ENCODE measurements around the gene PRKAR2B.
"Not testable (repeated sequence)": the region's sequence is repeated elsewhere in the genome, so short reads cannot be mapped to it uniquely, and the experiment has no call there.

Gene PRKAR2B

DNA sequence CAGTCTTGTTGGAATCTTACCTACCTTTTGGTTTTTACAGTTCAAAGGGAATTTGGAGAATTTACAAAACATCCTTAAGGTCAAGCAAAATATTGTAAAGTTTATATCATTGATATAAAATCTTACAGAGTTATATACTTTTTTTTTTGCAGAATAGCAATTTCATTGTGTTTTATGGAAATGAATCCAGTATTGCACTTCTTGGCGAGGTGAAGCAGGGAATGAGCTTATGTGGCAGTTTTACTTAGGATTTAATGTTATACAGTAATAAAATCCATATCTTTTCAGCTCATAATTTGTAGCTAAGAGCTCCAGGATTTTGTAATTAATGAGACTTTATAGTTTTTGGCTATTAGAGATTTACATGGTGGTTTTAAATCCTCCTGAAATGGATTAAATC lies 5.0 kb downstream of the PRKAR2B start:
- no peak for DNase-seq

GRCh38 chr7:107049971-107050532 lies 5.5 kb downstream of the PRKAR2B start:
- no peak for DNase-seq

DNA sequence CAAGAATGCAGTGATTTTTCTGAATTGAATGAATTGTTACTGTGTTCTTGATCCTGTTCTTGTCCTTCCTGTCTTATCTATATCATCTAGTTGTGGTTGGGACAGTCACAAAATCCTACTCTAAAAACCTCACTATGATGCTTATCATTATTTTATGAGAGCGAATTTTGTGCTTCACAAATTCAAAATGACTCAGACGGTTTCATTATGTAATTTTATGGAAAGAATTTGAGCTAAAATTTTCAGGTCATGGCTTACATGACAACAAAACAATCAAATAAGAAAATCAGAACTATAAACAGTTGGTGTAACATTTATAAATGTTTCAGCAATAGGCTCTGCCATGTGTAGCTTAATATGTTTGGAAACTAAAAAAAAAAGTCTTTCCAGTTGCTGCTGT lies 6.9 kb downstream of the PRKAR2B start:
- DNase-seq = no peak

DNA sequence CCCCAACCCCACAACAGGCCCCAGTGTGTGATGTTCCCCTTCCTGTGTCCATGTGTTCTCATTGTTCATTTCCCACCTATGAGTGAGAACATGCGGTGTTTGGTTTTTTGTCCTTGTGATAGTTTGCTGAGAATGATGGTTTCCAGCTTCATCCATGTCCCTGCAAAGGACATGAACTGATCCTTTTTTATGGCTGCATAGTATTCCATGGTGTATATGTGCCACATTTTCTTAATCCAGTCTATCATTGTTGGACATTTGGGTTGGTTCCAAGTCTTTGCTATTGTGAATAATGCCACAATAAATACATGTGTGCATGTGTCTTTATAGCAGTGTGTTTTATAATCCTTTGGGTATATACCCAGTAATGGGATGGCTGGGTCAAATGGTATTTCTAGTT lies 10.5 kb downstream of the PRKAR2B start:
- DNase-seq = not testable (repeated sequence)

- DNase-seq = not testable (repeated sequence)
Measured at GRCh38 chr7:107056058-107056457, 11.6 kb downstream of the PRKAR2B start.

GRCh38 chr7:107056728-107057473 lies 12.4 kb downstream of the PRKAR2B start:
- no peak for DNase-seq

DNA sequence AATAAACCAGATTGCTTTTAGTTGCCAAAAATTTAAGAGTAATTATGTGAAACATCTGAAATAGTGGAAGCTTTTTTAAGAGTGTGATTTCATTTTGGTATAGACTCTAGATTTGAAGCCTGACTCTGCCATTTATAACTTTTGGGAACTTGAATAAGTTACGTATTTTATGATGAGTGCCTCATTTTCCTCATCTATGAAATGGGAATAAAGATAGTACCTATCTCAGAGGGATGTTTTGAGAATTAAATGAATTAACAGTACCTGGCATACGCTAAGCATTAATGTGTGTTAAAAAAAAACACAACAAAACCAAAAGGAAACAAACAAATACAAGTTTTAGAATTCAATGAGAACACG lies 12.9 kb downstream of the PRKAR2B start:
- DNase-seq = no peak

DNA sequence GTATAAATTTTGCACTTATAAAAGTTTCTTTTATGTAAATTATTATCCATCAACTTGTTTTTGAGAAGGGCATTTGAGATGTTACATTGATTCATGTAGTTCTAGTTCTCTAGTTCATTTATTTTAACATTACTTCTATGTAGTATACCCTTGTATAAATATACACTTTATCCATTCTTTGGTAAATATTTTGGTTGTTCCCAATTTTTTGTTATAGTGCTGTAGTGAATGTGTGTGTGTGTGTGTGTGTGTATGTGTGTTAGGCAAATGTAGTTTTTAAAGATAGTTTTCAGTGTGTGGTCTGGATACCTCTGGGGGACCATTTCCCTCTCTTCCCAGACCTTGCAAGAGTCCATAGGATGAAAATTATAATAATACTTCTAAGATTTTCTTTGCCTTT lies 15.0 kb downstream of the PRKAR2B start:
- DNase-seq = no peak

DNA sequence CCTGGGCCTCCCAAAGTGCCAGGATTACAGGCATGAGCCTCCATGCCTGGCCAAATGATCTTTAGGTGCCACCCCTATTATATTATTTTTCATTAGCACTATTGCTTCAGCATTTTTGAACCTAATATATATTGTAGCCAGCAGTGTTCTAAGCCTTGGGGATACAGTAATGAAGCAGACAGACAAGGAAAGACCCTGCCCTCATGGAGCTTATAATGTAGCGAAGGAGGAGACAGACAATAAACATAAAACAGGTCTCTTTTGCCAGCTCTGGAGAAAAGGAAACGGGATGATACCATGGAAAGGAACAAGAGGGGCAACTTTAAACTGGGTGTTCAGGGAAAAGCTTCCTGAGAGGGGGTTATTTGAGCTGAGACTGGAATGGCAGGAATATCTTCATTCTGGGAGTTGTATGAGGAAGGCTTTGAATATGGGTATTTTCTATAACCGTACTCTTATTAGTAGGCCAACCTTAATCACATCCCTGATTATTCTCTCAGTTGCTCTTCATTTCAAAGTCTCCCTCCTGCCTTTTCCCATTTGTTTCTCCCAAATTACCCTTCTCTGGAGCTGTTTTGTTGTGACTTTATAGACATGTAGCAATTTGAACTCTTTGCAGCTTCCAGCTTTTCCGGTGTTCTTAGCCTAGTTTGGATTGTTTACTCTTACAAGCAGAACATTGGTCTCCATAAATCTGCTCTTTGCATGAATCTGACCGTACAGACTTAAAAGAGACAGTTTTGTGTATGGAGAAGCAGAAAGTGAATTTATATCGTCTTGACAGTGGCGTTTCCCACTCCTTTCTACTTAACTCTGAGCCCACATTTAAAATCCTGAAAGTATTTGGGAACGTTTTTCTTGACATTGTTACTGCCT lies 19.0 kb downstream of the PRKAR2B start:
- no peak for DNase-seq

- no peak for DNase-seq
Measured at GRCh38 chr7:107064255-107064654, 19.8 kb downstream of the PRKAR2B start.

DNA sequence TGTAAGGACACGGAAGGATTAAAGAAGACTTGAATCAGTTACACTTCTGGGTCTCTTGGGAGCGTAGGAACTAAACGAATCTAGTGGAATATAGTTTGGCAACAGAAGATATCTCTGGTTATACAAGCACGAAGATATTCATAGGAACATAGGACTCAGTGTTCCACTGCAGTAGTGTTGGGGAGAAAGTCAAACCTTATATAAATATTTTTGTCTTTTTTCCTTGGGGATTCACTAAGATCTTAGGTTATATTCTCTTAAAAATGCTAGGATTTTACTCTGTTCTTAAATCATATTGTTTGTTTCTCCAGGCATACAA lies 21.4 kb downstream of the PRKAR2B start:
- no peak for DNase-seq

- no peak for DNase-seq
Measured at GRCh38 chr7:107068156-107068555, 23.7 kb downstream of the PRKAR2B start.

DNA sequence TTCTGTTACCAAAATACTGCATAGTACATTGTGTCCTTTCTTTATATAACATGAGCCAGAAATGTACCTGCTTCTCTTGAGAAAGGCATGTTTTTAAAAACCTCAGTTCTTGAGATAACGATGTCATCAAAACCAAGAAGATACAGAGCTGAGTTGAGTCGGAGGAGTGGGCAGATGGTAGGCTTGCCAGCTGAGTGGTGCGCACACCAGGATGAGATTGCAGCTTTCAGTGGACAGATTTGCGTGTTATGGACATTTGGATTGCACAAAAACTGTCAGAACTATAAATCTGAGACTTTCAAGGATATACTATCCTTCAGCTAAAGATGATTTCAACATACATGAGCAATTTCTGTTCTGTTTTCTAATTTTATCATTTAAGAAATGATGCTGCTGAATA lies 25.0 kb downstream of the PRKAR2B start:
- DNase-seq = no peak

GRCh38 chr7:107070710-107071109 lies 26.2 kb downstream of the PRKAR2B start:
- DNase-seq = no peak

DNA sequence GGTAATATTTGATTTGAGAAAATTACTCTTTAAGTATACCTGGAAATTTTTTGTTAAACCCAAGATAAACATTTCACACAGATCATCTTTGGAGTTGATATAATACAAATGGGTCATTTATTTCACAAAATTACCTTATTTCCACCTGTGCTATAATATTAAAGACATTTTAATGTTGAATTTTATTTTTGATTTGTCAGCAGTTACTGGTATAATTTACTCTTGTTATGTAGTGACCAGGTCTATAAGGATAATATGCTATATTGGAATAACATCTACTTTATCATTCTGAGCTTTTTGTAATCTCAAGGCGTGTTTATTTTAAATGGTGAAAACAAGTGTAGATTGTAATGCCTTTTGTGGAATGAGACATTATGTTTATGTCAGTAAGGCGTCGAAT lies 26.6 kb downstream of the PRKAR2B start:
- DNase-seq = no peak

GRCh38 chr7:107072133-107072532 lies 27.6 kb downstream of the PRKAR2B start:
- no peak for DNase-seq

DNA sequence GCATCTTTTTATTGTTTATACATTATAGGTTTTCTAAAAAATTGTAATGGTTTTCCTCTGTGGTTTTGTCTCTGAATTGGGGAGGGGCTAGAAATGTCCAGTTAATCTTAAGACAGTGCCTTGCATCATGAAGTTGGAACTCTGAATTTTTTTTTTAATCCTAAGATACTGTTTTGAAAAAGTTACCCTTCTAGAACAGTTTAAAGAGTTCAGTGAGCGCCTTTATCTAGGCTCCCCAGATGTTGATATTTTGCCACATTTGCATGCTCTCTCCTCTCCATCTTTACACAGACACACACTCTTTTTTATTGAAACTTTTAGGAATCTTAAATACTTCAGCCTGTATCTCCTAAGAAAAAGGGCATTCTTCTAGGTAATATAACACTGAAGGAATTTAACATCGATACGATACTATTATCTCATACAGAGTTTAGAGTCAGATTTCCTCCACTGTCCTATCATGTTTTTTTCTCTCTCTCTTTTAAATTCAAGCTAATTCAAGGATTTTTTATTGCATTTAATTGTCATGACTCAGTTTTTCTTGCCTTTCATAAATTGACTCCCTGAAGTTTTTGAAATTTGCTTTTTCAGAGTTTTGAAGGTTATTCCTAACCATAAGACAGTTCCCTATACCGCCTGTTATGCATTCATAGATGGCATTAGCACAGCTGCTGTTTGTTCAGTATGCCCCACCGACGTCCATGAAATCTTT lies 31.5 kb downstream of the PRKAR2B start:
- DNase-seq = no peak

DNA sequence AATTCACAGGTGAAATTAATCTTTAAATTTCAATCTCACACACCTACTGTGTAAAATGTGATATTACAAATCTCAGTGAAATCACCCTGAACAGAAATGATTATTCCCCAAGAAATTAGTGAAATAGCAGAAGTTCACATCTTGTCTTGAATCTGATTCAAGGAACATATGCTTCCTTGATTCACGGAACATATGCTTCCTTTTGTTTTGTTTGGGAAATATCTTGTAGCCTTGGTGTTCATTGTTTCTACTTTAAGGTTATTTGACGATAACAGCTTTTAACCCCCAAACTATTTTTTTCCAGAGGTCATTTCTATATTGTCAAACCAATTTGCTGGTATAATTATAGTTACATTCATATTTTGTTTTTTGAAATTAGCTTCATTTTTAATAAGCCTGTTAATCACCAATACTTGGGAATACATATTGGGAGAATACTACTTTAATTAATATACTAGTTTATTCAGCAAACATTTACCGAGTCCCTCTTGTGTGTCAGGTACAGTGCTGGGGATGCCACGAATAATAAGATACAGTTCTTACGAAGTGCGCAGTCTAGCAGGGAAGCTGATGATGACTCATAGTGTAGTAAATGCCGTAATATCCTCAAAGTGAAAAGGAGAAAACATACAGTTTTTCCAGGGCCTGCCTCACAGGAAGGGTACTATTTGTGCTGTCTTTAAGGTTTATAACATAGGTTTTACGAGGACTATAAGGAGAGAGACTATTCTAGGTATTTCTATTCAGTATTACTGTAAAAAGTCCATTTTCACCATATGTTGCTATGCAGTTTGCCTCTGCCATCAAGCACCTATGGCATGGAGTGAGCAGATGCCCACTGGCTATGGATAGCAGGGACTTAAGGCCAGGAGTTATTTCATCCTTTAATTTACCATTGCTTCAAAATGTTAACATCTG lies 32.5 kb downstream of the PRKAR2B start:
- DNase-seq = no peak

DNA sequence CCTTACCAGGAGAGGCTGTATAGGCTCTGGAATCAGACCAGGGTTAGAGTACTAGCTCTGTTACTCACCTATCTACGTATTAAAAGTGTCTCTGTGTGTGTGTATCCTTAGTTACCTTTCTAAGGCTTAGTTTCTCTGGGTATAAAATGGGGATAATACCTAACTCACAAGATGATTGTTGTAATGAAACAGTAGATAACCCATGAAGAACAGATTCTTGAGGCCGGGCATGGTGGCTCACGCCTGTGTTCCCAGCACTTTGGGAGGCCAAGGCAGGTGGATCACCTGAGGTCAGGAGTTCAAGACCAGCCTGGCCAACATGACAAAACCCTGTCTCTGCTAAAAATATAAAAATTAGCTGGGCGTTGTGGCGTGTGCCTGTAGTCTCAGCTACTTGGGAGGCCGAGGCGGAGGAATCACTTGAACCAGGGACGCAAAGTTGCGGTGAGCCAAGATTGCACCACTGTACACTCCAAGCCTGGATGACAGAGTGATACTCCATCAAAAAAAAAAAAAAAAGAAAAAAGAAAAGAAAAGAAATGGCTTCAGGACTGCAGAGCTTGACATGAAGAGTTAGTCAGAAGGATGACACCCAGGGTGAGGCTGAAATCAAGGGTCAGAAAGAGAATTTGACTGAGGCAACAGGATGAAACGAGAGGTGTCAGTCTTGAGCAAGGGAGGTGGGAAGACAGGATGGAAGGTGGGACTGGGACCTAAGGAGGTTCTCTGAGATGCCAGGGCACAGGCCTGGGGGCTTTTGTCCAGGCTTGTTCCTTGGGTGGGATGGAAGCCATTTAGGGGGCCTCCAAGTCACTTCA lies 33.4 kb downstream of the PRKAR2B start:
- DNase-seq = no peak

- DNase-seq = no peak
Measured at GRCh38 chr7:107078517-107078966, 34.0 kb downstream of the PRKAR2B start.

DNA sequence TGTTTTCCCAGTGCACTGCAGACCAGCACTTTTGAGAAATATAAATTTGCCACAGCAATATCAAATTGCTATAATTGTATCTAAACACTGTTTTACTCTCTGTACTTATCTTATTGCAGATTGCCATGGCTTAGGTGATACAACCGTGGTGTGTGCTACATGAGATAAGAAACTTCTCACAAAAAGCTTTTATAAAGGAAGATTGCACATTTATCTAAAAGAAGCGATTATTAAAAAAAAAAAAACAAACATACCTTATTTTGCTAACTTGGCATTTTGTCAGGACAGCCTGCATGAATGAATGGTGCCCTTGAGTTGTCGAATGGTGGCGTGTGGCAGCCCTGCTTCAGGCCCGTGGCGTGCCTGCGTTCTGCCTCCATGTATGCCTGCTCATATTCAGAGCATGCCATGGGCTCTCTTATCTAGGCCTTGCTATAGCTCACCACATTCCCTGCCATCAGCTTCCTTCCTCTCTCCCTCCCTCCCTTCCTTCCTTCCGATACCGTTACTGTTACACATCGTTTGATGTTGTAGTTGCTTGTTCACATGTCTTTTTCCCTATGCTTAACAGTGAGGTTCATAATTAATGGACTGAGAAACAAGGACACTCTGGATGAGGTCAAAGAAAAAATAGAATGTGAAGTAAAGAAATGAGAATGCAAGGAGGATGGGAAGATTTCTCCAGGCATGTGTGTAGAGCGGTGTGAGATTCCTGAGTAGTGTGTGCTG lies 34.9 kb downstream of the PRKAR2B start:
- no peak for DNase-seq

All from activated naive CD4-positive, alpha-beta T cell treated with anti-CD3 and anti-CD28 coated beads, Interleukin-2, amount 50 U/mL, for 16 hours (primary cell).